Breast epithelium (tissue), 3 donors: ENCODE measurements around the gene SPAAR.

Source experiments
- CTCF ChIP-seq, 3 donors: fragments of 450-650 bp; IDR thresholded peaks; one replicate each; pipeline ENCODE4 v1.5.1; 2016 to 2017; ENCODE audit warnings: antibody characterized with exemption in 3 of 3, mild to moderate bottlenecking in 3 of 3, moderate library complexity in 3 of 3
- POLR2A ChIP-seq: fragments of 450-650 bp; IDR thresholded peaks from one replicate; pipeline ENCODE4 v1.6.1; 2016; ENCODE audit warnings: antibody characterized with exemption, mild to moderate bottlenecking, moderate library complexity
- POLR2AphosphoS5 ChIP-seq, 3 donors: sonication (generic); formaldehyde crosslinking; IDR thresholded peaks; one replicate each; pipeline ENCODE4 v1.6.1; 2017; ENCODE audit warnings: antibody characterized with exemption in 3 of 3

- TF ChIP-seq CTCF (IDR thresholded peaks at IDR 0.05) = no peak
- peak in 2 of 3 donors; percentile 23 to 50 for TF ChIP-seq POLR2AphosphoS5 (IDR thresholded peaks at IDR 0.05)
- TF ChIP-seq POLR2A = no peak
Measured at GRCh38 chr9:35907711-35908503, 1.4 kb upstream of the SPAAR start.
